MCF 10A (cell line): ENCODE data around the gene TRIM67. TPM values are rescaled to one million over a fixed set of nuclear protein-coding genes. Genes with fewer than 3 reads are reported as not detected.

Experiments
- BruUV-seq: library from RNA; stranded (reverse); fragments of 400-500 nt; replicated peaks from 2 replicates; lab custom pipeline; 2021; lab: Mats Ljungman, UMichigan
- CTCF ChIA-PET: fragments of 300-600 bp; sonication (Branson Sonifier 250); formaldehyde crosslinking; extraction: SDS; loops from one replicate; lab custom pipeline; 2021; ENCODE audit warnings: antibody characterized with exemption, inconsistent platforms; lab: Yijun Ruan, JAX
- POLR2A ChIA-PET: fragments of 300-600, 350-650 bp; sonication (Branson Sonifier 250); formaldehyde crosslinking; extraction: SDS; loops from one replicate; lab custom pipeline; 2020; ENCODE audit warnings: antibody characterized with exemption, inconsistent platforms; lab: Yijun Ruan, JAX
- DNase-seq: peaks from one replicate; pipeline ENCODE4 v3.0.0-alpha.2; 2018; ENCODE audit not compliant: unreplicated experiment
- H3K27ac Mint-ChIP-seq: one replicate; pipeline ENCODE4 v1.8.0; 2022; ENCODE audit warnings: mild to moderate bottlenecking, low read depth, mixed read lengths; ENCODE audit not compliant: unreplicated experiment
- H3K27me3 Mint-ChIP-seq: one replicate; pipeline ENCODE4 v1.8.0; 2022; ENCODE audit warnings: mixed read lengths; ENCODE audit not compliant: insufficient read depth, unreplicated experiment
- H3K36me3 Mint-ChIP-seq: one replicate; pipeline ENCODE4 v1.8.0; 2022; ENCODE audit warnings: mild to moderate bottlenecking, moderate library complexity, mixed read lengths; ENCODE audit not compliant: insufficient read depth, unreplicated experiment
- H3K4me1 Mint-ChIP-seq: one replicate; pipeline ENCODE4 v1.8.0; 2022; ENCODE audit warnings: mixed read lengths; ENCODE audit not compliant: insufficient read depth, unreplicated experiment
- H3K4me3 Mint-ChIP-seq: one replicate; pipeline ENCODE4 v1.8.0; 2022; ENCODE audit warnings: mild to moderate bottlenecking, moderate library complexity, mixed read lengths; ENCODE audit not compliant: unreplicated experiment
- H3K9me3 Mint-ChIP-seq: one replicate; pipeline ENCODE4 v1.8.0; 2022; ENCODE audit warnings: mixed read lengths; ENCODE audit not compliant: unreplicated experiment
- CTCF ChIP-seq: fragments of 200-600 bp; IDR thresholded peaks from one replicate; pipeline ENCODE4 v1.8.0; 2022; ENCODE audit warnings: antibody characterized with exemption, mild to moderate bottlenecking; ENCODE audit not compliant: unreplicated experiment
- intact Hi-C: fragments of 100-400 bp; cut with micrococcal nuclease; formaldehyde crosslinking; loops from 2 replicates; pipeline ENCODE4 v1.14.1; 2022
- total RNA-seq: library from RNA; stranded (reverse); gene quantifications from 2 replicates; pipeline ENCODE4 v1.2.3, GENCODE V29; 2022

Gene TRIM67
- total RNA-seq, 1 experiment from 2014 or later, result not detected

DNA sequence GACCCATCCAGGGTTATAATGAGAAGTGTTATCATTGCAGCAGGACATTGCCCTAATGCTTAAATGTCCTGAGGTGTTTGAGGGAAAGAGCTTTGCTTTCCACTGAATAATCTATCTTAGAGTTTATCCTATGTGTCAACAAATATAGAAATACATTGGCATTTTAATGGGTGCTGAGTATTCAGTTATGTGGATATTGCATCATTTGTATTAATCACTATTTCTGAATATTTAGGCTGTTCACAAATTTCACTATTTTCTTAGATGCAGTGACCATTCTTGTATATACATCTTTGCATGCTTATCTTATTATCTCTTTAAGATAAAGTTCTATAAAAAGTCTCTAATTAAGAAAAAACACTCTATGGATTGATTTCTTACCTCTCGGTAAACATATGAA is 18.2 kb downstream of the TRIM67 start:
- H3K4me1 Mint-ChIP-seq, result no peaks in the 10 kb centered on the region
- intact Hi-C loops, result no loop called here
- no peak overlapping the region for H3K27ac Mint-ChIP-seq
- ChIA-PET CTCF (interaction anchor here (1.0 kb wide), 1 partner anchor 10 kb away, joined by 4 read pairs; no protein-coding TSS in a partner anchor), POLR2A (interaction anchor here (3.3 kb wide), 1 partner anchor 14 kb away, joined by 16 read pairs; no protein-coding TSS in a partner anchor)
- BruUV-seq, result no TSS peak
- no peak overlapping the region for H3K4me3 Mint-ChIP-seq
- peaks cover 71% of the 10 kb centered on the region for H3K27me3 Mint-ChIP-seq
- H3K36me3 Mint-ChIP-seq, result no peaks in the 10 kb centered on the region
- DNase-seq, result no peak
- no peak for TF ChIP-seq CTCF
- H3K9me3 Mint-ChIP-seq, result no peaks in the 10 kb centered on the region

DNA sequence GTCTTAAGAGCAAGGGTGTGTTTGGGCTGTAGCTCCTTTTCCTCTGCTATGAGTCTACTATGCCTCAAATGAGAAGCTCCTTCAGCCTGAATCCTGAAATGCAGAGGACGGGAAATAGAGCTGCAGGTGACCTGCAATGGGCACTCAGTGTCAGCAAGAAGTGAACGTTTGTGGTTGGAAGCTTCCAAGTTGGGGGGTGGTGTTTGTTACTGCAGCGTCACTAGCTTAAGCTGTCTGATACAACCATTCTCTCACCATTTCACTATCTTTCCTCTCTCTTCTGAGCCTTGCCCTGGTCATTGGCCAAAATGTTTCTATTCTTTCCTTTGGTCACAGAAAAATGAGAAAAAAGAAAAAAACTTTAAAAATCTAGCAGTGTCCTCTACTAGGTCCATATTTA is 19.4 kb downstream of the TRIM67 start:
- no peak overlapping the region for H3K27ac Mint-ChIP-seq
- TF ChIP-seq CTCF, result no peak
- CTCF ChIA-PET, result interaction anchor here (0.6 to 1.9 kb wide), 4 partner anchors 13 to 323 kb away, joined by 3 to 5 read pairs (median 4); no protein-coding TSS in a partner anchor
- no TSS peak for BruUV-seq
- DNase-seq, result no peak
- no peaks in the 10 kb centered on the region for H3K36me3 Mint-ChIP-seq
- intact Hi-C loops, result no loop called here
- no peak overlapping the region for H3K4me3 Mint-ChIP-seq
- H3K9me3 Mint-ChIP-seq, result no peaks in the 10 kb centered on the region
- no peaks in the 10 kb centered on the region for H3K4me1 Mint-ChIP-seq
- POLR2A ChIA-PET, result interaction anchor here (0.7 to 4.5 kb wide), 5 partner anchors 8 to 203 kb away, joined by 3 to 13 read pairs (median 3); partner anchors contain the start of genes ARV1 and TTC13
- H3K27me3 Mint-ChIP-seq, result peaks cover 71% of the 10 kb centered on the region

- ChIA-PET CTCF (interaction anchor here (0.6 to 1.9 kb wide), 8 partner anchors 8 to 405 kb away, joined by 3 to 5 read pairs (median 4); no protein-coding TSS in a partner anchor), POLR2A (interaction anchor here (2.1 to 4.5 kb wide), 2 partner anchors 9 to 204 kb away, joined by 5 to 13 read pairs; partner anchors contain the start of genes ARV1 and TTC13)
- Mint-ChIP-seq H3K4me1 (no peaks in the 10 kb centered on the region), H3K36me3 (no peaks in the 10 kb centered on the region), H3K9me3 (no peaks in the 10 kb centered on the region), H3K4me3 (no peak overlapping the region), H3K27me3 (peaks cover 71% of the 10 kb centered on the region), H3K27ac (no peak overlapping the region)
- no peak for TF ChIP-seq CTCF
- no TSS peak for BruUV-seq
- intact Hi-C loops, result no loop called here
- no peak for DNase-seq
These were observed 20.5 kb downstream of the TRIM67 start for GRCh38 chr1:231182317-231182716.

- TF ChIP-seq CTCF, result no peak
- DNase-seq, result no peak
- Mint-ChIP-seq H3K9me3 (no peaks in the 10 kb centered on the region), H3K27me3 (peaks cover 73% of the 10 kb centered on the region), H3K4me1 (no peaks in the 10 kb centered on the region), H3K4me3 (no peak overlapping the region), H3K36me3 (no peaks in the 10 kb centered on the region), H3K27ac (no peak overlapping the region)
- POLR2A ChIA-PET, result interaction anchor here (0.6 to 4.5 kb wide), 5 partner anchors 11 to 527 kb away, joined by 3 to 13 read pairs (median 3); partner anchors contain the start of genes ARV1 and TTC13
- BruUV-seq, result no TSS peak
- intact Hi-C loops, result no loop called here
- CTCF ChIA-PET, result interaction anchor here (0.8 to 1.6 kb wide), 4 partner anchors 10 to 170 kb away, joined by 3 read pairs; no protein-coding TSS in a partner anchor
These were observed 22.1 kb downstream of the TRIM67 start for GRCh38 chr1:231183639-231184590.
